22Rv1 (cell line): ENCODE results near the gene LYPD4.
"Not testable (repeated sequence)": the region's sequence is repeated elsewhere in the genome, so short reads cannot be mapped to it uniquely, and the experiment has no call there.

Experiments used
- CTCF ChIP-seq: fragments of 450-650 bp; IDR thresholded peaks from 2 replicates; pipeline ENCODE4 v1.5.1; 2017; ENCODE audit warnings: mild to moderate bottlenecking
- ZFX ChIP-seq: fragments of 450-650 bp; IDR thresholded peaks from 2 replicates; pipeline ENCODE4 v1.6.1; 2017; ENCODE audit warnings: antibody characterized with exemption, borderline replicate concordance

- not testable (repeated sequence) for TF ChIP-seq CTCF, ZFX
Measured at GRCh38 chr19:41789053-41789452, 55.4 kb downstream of the LYPD4 start.
